ENCODE measurements around the gene TMPRSS11A. TPM values are rescaled to one million over a fixed set of nuclear protein-coding genes. Genes with fewer than 3 reads are reported as not detected.

TMPRSS11A gene
- total and polyA plus RNA-seq, 2 of the 8 experiments (the other 6 are each of a cell fraction or from before 2014, with no cell fraction given) = not detected

DNA sequence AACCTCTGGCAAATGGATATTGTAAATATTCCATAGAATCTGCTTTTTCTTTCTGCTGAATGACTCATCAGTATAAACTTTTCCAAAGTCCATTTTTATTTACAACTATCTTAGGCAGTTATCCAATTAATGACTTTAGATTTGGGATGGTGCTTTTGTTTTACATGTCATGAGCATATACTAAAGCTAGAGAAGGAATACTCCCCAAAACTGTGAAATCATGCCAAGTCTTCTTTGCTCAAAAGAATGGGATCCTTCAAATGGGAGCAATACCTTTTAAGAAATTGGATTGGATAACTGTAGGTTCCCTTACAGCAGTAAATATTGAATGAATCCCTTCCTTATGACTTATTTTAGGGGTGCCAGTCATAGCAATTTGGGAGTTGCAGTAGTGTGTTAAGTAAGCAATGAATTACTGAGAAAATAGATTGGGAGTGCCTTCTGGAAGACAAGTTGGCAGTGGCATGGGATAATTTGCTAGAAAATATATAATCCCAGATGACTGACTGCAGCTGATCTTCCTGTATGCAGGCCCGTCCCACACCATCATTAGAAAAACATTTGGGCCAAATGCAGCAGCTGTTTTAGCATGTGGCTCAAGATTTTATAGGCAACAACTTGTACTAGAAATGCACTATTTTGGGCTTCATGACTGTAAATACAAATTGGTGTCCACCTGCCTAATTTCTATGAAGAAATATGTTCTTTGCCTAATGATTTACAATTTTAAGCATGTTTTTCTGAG, 82.3 kb downstream of the TMPRSS11A start:
- Histone ChIP-seq H4K8ac (ENCODE audit: extremely low read depth, insufficient read depth, low read length) (no peak overlapping the region), H3K23ac (ENCODE audit: insufficient read length) (no peak overlapping the region), H2BK15ac (ENCODE audit: low read length) (no peak overlapping the region), H2AK5ac (ENCODE audit: low read depth, low read length) (no peak overlapping the region), H4K91ac (replicated peaks; ENCODE audit: insufficient read length, low read length) (no peak overlapping the region), H3K79me2 (ENCODE audit: control insufficient read depth in 1 of 2, insufficient read depth in 2 of 2, low read length in 2 of 2) (no peaks in the 10 kb centered on the region), H2BK5ac (ENCODE audit: low read depth, low read length) (no peak overlapping the region), H3K4me2 (ENCODE audit: insufficient read depth in 1 of 2, low read depth in 2 of 2, low read length in 2 of 2) (no peak overlapping the region), H3K79me1 (ENCODE audit: low read depth, low read length) (no peaks in the 10 kb centered on the region), H2BK120ac (replicated peaks; ENCODE audit: low read depth, low read length) (no peak overlapping the region), H3K9ac (replicated peaks in 1 of 4; ENCODE audit: extremely low read depth in 1 of 4, low read depth in 3 of 4, low read length in 3 of 4) (no peak overlapping the region), H3K14ac (ENCODE audit: insufficient read length) (no peak overlapping the region), H3K4me3 (ENCODE audit: extremely low read depth in 1 of 4, insufficient read depth in 2 of 4, low read depth in 3 of 4, low read length in 4 of 4) (no peak overlapping the region), H3K56ac (replicated peaks; ENCODE audit: insufficient read length, low read depth, low read length) (no peak overlapping the region), H3K9me3 (ENCODE audit: insufficient read depth in 2 of 2, low read depth in 1 of 2, low read length in 1 of 2) (no peaks in the 10 kb centered on the region), H3K4ac (replicated peaks; ENCODE audit: insufficient read length, low read depth, low read length) (no peak overlapping the region), H3K27ac (ENCODE audit: low read depth, low read length) (no peak overlapping the region), H3K18ac (ENCODE audit: extremely low read depth, low read length) (no peak overlapping the region), H2BK20ac (ENCODE audit: low read length) (no peak overlapping the region), H3K23me2 (ENCODE audit: low read depth, low read length) (no peaks in the 10 kb centered on the region), H2BK12ac (ENCODE audit: low read depth, low read length) (no peak overlapping the region), H2AFZ (ENCODE audit: low read length) (peak overlapping the region; percentile 93; the same call in 1 of the 2 replicates), H3K36me3 (ENCODE audit: control insufficient read depth in 2 of 4, insufficient read depth in 4 of 4, low read length in 3 of 4) (no peaks in the 10 kb centered on the region), H3K4me1 (replicated peaks in 1 of 4; ENCODE audit: control insufficient read depth in 3 of 4, insufficient read depth in 4 of 4, low read length in 3 of 4) (peaks cover 0 to 2% (median 0%) of the 10 kb centered on the region in 4 experiments; a peak in 2 of 7 replicates), H3K27me3 (replicated peaks in 1 of 4; ENCODE audit: control insufficient read depth in 3 of 4, extremely low read depth in 1 of 4, insufficient read depth in 3 of 4, low read length in 3 of 4) (no peaks in the 10 kb centered on the region), H4K5ac (ENCODE audit: insufficient read length, low read depth, low read length) (no peak overlapping the region), H4K20me1 (replicated peaks in 1 of 2; ENCODE audit: control insufficient read depth in 1 of 2, insufficient read depth in 2 of 2, low read length in 2 of 2) (no peaks in the 10 kb centered on the region)
- FAIRE-seq (no peak), DNase-seq (ENCODE audit: low read depth in 1 of 2, low spot score in 2 of 2) (no peak)
- WGBS, 2 experiments (ENCODE audit: extremely low coverage in 1 of 2, insufficient coverage in 1 of 2, insufficient read length in 1 of 2, insufficient replicate concordance in 2 of 2, low coverage in 1 of 2, low lambda C conversion rate in 2 of 2, missing lambda C conversion rate in 1 of 2) = 93% methylated on average over 1 of the region's 1 CpG; no CpG with 5 or more reads in 1 of the 2 experiments
- ChIA-PET POLR2A (ENCODE audit: partially characterized antibody) (no interaction called here), CTCF (ENCODE audit: partially characterized antibody) (interaction anchor here (0.5 kb wide), 1 partner anchor 376 kb away, joined by 3 read pairs; no protein-coding TSS in a partner anchor)
- TF ChIP-seq ZNF274 (IDR thresholded peaks at IDR 0.05; ENCODE audit: borderline replicate concordance, extremely low read depth, low read length) (no peak), CHD2 (IDR thresholded peaks at IDR 0.05; ENCODE audit: low read length) (no peak), JUND (IDR thresholded peaks at IDR 0.05; ENCODE audit: low read length) (no peak), BRCA1 (IDR thresholded peaks at IDR 0.05; ENCODE audit: low read depth, low read length) (no peak)

Measured in H1 (cell line).